Left ventricle myocardium superior (tissue), 1 donor: ENCODE results near the gene RBM4. TPM values are rescaled to one million over a fixed set of nuclear protein-coding genes. Genes with fewer than 3 reads are reported as not detected.
"Not testable (repeated sequence)": the region's sequence is repeated elsewhere in the genome, so short reads cannot be mapped to it uniquely, and the experiment has no call there.

ENCODE experiments used
- ATAC-seq: fragments of 200-7000 bp; cut with Tn5 transposase; one replicate; pipeline ENCODE4 v1.9.1; 2020; ENCODE audit warnings: mild to moderate bottlenecking, moderate library complexity
- DNase-seq: peaks from one replicate; pipeline ENCODE4 v3.0.0-alpha.2; 2020
- intact Hi-C: fragments of 100-400 bp; cut with micrococcal nuclease; formaldehyde crosslinking; loops from one replicate; pipeline ENCODE4 v1.11.0; 2022
- long read RNA-seq: library from polyadenylated mRNA; unstranded; transcript quantifications from one replicate; pipeline ENCODE4 v2.0.0, GENCODE V29; 2021
- total RNA-seq: library from RNA; stranded (reverse); fragmentation: NEBNext Ultra II Directional; extraction: Animal tissue kit (Norgen Biotek cat#: 25700); gene quantifications from one replicate; pipeline ENCODE4 v1.2.1, GENCODE V29; 2021
- donor health status: DM: no; HTN: yes; CAD: no; lungs with severe emphysema.

Gene RBM4, protein sequence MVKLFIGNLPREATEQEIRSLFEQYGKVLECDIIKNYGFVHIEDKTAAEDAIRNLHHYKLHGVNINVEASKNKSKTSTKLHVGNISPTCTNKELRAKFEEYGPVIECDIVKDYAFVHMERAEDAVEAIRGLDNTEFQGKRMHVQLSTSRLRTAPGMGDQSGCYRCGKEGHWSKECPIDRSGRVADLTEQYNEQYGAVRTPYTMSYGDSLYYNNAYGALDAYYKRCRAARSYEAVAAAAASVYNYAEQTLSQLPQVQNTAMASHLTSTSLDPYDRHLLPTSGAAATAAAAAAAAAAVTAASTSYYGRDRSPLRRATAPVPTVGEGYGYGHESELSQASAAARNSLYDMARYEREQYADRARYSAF
- 69.5 TPM for total RNA-seq
- long read RNA-seq, transcript RBM4-201 (4 exons, 1,694 nt), result major isoform, 42 of 64 reads
- long read RNA-seq, transcript RBM4-204 (4 exons, 1,763 nt), result minor isoform, 11 of 64 reads
- long read RNA-seq, transcript RBM4-203 (3 exons, 921 nt), result minor isoform, 6 of 64 reads
- long read RNA-seq, partial matches to known transcripts, result 0 of 64 reads
- long read RNA-seq, other reads (novel, unspliced or antisense), result 3 of 64 reads

DNA sequence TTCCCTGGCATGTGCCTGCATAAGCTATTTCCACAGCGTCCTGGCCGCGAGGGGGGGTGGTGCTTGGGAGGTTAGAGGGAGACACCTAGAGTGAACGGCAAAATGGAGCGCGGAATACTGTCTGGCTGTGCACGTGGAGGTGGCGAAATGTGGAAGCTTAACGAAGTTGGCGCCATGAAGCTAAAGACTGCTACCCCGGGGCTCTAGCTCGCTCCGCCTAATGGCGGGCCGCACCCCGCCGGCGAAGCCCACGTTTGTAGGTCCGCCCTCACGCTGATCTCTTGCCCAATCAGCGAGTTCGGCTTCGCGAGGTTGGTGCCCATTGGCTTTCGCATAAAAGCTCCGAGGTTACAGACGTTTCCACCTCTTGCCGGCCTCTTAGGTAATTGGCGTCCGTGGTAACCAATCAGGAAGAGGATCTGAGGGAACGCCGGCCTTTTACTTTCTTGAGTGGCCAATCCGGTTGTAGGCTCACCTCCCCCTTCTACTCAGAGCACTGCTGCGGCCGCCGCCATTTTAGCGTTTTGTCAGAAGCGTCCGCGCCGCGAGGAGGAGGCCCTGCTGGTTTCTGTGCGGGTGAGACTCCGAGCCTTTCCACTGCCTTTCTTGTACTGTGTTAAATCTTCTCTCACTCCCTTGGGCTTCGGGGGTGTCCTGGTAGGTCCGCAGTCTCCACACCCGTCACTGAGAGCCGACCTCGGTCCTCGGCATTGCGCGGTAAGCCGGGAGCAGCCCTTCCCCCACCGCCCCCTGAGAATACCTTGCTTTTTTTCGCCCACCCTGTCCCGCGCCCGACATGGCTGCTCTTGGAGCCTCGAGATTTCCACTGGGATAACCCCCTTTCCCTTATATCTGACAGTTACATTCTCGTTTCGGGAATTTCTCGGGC lies at the start of gene RBM4:
Gene RBM4 (plus strand): TSS at position 527 of the 889 bp plus-strand sequence. CDS start 1,009 bp downstream, outside the sequence.
- DNase-seq (peak; percentile 95), ATAC-seq (peak; percentile 98)
- intact Hi-C loops, result no loop called here

DNA sequence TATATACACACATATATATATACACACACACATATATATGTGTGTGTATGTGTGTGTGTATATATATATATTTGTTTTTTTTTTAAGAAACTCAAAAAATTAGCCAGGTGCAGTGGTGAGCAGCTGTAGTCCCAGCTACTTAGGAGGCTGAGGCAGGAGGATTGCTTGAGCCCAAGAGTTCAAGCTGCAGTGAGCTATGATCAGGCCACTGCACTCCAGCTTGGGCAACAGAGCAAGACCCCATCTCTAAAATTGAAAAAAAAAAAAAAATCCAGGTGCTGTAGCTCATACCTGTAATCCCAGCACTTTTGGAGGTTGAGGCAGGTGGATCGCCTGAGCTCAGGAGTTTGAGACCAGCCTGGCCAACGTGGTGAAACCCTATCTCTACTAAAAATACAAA lies 49.2 kb upstream of the RBM4 start:
- DNase-seq, intact Hi-C loops, ATAC-seq: not testable (repeated sequence)

DNA sequence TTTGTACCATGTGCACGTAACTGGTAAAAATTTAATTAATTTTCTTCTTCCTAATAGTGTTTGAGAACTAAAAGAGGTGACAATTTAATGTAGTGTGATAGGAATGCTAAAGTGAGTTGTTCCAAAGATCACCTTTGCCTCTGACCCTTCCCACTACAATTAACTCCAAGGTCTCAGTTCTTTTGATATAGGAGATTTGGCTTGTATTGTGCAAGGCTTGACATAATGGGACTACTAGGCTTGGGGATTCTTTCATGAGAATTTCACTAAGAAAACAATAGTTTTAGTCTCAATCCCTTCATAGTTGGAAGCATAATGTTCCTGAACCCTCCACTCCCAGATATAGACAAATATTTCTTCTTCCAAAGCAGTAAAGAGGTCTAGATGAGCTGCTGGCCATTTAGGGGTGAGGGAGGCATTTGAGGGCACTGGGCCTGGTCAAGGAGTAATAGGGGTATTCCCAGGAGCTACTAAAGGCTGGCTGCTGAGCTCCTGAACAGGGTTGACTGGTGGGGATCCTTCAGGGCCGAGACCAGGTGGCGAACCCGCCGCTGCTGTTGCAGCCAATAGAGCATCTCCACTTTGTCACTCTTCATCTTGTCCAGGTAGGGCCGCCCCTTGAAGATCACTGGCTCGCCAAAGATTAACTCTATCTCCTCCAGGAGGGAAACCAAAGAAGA lies 48.4 kb upstream of the RBM4 start:
- DNase-seq, result no peak
- ATAC-seq, result no peak

DNA sequence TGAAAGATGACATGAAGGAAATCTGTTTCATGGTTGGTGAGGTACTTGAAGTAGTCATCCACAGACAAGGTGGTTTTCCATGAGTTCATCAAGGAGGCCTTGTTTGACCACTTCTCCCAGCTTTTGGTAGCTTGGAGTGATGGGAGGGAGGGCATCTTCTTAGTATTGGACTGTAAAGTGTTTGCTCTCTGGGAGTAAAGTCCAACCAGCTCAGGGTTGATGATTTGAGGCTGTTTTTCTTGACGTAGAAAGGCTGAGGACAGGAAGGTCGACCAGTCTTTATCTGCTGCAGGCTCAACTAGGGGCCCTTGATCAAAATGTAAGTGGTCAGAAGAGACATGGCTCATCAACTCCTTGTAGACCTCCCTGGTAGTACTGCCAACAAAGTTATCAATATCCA lies 47.3 kb upstream of the RBM4 start:
- ATAC-seq (no peak), DNase-seq (no peak)
- intact Hi-C loops, result no loop called here

More for the DNA sequence above, 48.4 kb upstream of the RBM4 start:
- intact Hi-C loops, result no loop called here

DNA sequence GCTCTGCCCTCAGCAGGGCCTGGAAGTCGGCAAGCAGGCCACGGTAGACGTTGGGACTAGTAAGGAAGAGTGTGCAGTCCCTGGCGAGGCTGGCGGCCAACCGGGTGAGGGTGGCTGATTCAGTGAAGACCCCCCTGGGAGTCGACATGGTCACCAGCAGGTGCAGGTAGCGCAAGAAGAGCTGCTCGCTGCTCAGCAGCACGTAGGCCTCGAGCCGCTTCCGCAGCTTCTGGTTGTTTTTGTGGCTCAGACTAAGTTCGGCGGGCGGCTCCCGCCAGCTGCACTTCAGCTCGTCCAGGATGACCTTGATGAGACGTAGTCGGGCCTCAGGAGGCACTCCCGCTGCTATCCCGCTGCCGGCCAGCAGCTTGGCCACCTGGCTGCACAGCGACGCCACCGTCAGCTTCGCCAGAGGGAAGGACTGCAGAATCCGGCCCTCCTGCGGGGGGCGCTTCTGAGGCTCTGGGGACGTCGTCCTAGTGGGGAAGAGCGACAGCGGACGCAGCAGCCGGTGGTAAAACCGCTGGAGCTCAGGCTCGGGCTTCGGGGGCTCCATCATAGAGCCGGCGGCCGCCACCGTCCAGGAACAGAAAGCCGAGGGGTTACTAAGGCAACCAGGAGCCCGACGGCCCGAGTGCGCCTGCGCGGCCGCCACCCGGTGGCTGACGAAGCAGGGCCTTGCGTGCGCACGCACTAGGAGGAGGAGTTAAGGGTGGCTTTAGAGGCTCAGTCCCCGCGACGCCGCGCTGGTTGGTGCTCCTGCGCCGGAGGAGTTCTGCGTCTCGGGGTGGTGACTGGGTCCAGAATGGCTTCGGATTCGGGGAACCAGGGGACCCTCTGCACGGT lies 45.8 kb upstream of the RBM4 start, which contains the start of the genes CCDC87 and CCS:
Gene CCDC87 (minus strand): TSS at position 607 of the 846 bp plus-strand sequence. CDS start 48 bp downstream, at position 559.
Gene CCS (plus strand): TSS at position 729 of the 846 bp plus-strand sequence. CDS start 77 bp downstream, at position 806.
- peak; percentile 100 for DNase-seq
- ATAC-seq, result peak; percentile 97
- intact Hi-C loops, result no loop called here

DNA sequence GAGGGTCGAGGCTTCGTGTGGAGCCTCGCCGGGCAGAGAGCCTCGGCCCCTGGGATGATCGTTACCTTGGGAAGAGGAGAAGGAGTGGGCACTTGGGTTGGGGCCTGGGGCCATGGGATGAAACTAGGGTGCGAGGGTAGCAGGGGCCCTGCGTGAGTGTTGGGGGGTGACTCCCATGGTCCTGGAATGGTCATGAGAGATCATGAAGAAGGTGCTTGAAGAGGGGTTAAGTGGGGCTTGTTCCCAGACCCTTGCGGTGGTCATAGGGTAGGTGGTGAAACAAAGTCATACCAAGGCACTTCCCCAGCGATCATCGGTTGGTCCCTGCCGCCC lies 45.2 kb upstream of the RBM4 start:
- intact Hi-C loops, result no loop called here
- no peak for DNase-seq
- peak; percentile 2 for ATAC-seq

DNA sequence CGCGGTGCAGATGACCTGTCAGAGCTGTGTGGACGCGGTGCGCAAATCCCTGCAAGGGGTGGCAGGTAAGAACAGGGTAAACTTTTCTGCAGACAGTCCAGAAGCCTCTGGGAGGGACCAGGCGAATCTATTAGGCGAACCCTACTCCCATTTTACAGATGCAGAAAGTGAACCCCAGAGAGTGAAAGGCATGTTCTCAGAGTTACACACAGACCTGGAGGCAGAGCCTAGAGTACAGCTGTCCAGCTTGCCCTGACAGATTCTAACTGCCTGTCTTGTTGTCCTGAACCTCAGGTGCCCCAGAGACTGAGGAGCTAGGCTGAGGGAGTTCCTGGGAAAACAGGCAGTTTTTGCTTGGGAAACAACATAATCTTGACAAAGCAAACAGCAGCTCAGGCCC lies 44.9 kb upstream of the RBM4 start:
- ATAC-seq (no peak), DNase-seq (no peak)
- intact Hi-C loops, result no loop called here

DNA sequence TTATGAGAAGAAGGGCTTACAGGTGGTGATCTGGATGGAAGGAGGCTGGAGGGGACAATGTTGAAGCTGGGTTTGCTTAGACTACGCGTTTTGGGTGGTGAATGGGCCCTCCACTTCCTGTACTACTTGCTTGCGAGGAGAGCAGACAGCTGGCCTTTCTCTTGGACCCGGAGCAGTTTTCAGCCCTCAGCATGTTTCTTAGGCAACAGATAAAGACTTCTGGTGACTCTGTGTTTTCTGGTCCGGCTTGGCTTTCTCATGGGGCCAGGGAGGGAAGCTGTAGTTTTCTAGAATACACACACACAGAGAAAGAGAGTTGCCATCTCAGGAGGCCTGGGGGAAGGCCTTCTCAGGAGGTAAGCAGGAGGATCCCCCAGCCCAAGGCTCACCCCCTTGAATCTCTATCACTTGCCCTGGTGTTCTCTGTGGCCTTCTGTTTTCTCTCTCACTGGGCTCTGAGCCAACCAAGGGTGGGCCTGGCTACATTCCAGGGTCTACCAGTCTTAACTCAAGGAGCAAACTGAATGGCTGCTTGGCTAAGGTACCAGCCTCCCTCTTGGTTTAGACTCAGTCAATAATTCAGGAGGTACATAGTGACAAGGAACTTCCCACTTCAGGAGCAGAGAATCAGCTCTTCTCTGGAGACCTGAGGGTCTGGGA lies 43.1 kb upstream of the RBM4 start:
- intact Hi-C loops, result no loop called here
- DNase-seq (peak; percentile 60), ATAC-seq (peak; percentile 65)

DNA sequence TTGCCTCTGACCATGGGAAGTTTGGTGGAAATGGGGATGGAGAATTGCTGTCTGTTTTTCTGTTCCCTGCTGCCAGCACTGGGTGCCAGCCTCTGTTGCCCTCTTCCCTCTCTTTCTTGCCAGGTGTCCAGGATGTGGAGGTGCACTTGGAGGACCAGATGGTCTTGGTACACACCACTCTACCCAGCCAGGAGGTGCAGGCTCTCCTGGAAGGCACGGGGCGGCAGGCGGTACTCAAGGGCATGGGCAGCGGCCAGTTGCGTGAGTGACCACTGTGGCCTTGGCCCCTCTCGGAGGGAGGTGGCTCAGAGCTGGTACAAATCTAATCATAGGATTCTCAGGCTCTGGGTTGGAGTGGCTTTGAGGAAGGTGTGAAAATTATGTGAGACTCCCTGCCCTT lies 39.5 kb upstream of the RBM4 start:
- DNase-seq (no peak), ATAC-seq (no peak)
- intact Hi-C loops, result no loop called here

DNA sequence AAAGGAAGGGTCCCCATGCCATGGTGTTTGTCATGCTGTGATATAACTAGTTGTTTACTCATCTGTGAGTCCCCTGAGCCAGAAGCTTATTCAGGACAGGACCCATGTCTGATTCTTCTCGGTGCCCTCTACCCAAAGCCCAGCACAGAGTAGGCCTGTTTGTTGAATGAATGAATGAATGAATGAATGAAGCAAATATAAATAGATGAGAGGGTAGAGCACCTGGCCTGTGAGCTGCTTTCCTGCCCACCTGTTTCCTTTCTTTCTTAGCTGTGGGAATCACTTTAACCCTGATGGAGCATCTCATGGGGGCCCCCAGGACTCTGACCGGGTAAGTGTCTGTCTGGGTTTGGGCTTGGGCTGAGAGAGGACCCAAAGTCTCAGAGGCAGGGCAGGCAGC lies 38.3 kb upstream of the RBM4 start:
- DNase-seq (no peak), ATAC-seq (no peak)
- intact Hi-C loops, result no loop called here

DNA sequence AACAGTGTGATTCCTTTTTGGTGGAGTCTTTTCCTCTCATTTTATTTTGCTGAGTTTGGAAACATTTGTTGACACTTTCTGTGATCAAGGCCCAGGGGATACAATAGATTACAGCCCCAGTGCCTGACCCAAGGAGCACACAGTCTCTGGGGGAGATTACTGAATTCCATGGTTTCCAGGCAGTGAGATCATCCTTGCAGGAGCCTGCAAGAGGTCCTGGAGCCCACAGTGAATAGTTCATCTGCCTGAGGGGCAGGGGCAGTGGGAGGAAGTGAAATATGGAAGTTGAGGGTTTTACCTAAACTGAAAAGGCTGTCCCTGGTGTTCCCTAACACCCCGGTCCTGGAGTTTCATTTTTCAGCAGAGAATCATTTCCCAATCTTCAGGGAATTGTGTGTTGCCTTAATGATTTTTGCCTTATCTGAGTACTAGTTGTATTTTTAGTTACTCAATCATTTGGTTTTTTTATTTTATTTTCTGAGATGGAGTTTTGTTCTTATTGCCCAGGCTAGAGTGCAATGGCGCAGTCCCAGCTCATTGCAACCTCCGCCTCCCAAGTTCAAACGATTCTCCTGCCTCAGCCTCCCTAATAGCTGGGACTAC lies 37.8 kb upstream of the RBM4 start:
- DNase-seq (no peak), ATAC-seq (peak; percentile 64)
- intact Hi-C loops, result no loop called here

DNA sequence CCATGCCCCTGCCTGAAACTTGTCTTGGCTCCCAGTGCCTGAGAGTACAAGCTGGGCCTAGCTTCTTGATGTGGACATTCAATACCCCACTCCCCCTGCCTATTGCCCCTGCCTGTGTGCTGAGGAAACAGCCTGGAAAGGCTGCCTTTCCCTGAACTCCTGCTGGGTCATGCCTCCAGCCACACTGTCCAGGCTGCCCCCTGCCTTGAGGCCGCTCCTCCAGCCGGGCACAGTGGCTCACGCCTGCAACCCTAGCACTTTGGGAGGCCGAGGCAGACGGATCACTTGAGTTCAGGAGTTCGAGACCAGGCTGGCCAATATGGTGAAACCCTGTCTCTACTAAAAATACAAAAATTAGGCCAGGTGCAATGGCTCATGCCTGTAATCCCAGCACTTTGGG lies 35.4 kb upstream of the RBM4 start:
- ATAC-seq (no peak), DNase-seq (no peak)
- intact Hi-C loops, result no loop called here

DNA sequence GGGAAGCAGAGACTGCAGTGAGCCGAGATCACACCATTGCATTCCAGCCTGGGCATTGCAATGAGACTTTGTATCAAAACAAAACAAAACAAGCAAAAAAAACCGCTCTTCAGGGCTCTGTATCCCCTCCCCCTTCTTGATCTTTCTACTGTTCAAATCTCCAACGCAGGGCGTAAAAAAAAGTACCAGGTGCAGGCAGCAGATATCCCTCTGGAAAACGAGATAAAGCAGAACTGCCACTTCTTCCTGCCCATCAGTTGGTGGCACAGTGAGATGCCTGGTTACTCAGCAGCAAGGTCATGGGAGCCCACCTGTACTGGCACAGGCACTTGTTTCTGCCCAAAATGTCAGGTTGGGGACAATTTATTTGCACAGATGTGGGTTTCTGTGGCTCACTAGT lies 34.3 kb upstream of the RBM4 start:
- intact Hi-C loops, result no loop called here
- DNase-seq (no peak), ATAC-seq (no peak)

DNA sequence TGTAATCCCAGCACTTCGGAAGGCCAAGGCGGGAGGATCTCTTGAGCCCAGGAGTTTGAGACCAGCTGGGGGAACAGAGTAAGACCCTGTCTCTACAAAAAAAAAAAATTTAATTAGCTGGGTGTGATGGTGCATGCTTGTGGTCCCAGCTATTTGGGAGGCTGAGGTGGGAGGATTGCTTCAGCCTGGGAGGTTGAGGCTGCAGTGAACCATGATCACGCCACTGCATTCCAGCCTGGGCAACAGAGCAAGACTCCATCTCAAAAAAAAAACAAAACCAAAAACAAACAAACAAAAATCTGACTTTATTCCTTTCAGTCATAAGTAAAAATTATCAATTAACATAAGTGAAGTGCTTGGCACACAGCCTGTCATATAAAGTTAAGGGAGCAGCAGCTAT lies 31.9 kb upstream of the RBM4 start:
- DNase-seq, intact Hi-C loops, ATAC-seq: not testable (repeated sequence)

DNA sequence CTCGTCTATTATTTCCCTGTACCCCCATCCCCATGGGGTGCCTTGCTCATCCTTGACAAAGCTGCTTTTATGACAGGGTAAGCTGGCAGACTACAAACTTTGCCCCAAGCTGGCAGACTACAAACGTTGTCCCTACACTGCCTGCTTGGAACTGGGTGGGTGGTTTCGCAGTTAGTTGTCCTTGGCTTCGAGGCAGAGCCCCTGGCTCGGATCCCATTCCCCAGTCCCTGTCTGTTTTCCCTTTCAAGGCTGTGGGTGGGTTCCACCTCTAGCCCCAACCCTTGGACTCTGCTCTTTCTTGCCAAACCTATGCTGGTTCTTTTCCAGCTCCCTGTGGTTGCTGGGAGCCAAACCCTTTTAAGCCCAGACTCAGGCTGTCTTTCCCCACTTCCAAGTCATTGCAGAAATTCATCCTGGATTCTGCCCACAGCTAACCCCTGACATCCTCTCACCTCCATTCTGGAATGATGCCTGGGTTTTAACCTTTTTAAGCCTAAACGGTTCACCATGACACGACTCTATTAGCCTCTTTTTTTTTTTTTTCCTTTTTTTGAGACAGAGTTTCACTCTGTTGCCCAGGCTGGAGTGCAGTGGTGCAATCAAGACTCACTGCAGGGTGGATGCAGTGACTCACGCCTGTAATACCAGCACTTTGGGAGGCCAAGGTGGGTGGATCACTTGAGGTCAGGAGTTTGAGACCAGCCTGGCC lies 31.2 kb upstream of the RBM4 start:
- intact Hi-C loops, result no loop called here
- peak; percentile 63 for DNase-seq
- peak; percentile 78 for ATAC-seq

DNA sequence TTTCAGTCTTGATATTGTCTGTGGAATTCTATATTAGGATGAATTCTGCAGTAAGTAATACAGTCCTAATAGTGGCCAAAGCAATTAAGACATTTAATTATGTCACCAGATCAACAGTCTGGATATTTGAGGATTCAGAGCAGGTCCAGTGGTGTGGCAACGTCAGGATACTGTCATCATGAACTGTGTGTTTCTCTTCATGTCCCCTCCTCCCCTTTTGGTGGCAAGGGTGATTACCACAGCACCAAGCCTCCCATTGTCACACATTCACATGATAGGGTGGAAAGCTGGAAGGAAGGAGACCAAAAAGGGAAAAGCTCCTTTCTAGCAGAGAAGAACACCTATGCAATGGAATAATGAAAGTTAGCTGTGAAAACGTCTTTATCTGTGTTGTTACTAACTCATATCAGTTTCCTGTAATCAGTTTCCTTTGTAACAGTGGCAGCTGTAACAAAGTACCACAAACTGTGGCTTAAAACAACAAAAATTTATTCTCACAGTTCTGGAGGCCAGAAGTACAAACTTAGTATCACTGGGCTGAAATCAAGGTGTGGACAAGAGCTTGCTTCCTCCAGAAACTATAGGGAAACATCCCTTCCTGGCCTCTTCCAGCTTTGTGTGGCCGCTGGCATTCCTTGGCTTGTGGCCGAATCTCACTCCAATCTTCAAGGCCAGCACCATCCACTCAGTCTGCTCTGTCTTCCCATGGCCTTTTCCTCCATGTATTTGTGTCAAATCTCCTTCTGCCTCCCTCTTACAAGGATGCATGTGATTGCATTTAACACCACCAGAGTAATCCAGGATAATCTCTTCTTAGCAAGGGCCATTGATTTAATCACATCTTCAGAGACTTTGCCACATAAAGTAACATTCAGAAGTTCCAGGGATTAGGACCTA lies 28.5 kb upstream of the RBM4 start:
- no peak for DNase-seq
- intact Hi-C loops, result no loop called here
- no peak for ATAC-seq
